Activated gamma-delta T cell (primary cell): ENCODE measurements around the gene LGALS9.
"Not testable (repeated sequence)": the region's sequence is repeated elsewhere in the genome, so short reads cannot be mapped to it uniquely, and the experiment has no call there.

Source experiments
- DNase-seq: peaks from one replicate; lab custom pipeline; 2025; lab: John Stamatoyannopoulos, UW

The LGALS9 gene

DNA sequence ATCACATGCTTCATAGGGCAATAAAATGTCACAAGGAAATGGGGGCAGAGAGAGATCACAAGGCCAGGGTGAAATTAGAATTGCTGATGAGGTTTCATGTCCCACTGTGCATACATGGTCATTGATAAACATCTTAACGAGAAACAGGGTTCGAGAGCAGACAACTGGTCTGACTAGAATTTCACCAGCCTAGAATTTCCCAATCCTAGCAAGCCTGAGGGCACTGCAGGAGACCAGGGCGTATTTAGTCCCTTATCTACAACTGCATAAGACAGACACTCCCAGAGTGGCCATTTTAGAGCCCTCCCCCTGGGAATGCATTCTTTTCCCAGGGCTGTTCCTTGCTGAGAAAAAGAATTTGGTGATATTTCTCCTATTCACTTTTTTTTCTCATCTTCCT, 55.3 kb downstream of the LGALS9 start:
- DNase-seq = not testable (repeated sequence)

DNA sequence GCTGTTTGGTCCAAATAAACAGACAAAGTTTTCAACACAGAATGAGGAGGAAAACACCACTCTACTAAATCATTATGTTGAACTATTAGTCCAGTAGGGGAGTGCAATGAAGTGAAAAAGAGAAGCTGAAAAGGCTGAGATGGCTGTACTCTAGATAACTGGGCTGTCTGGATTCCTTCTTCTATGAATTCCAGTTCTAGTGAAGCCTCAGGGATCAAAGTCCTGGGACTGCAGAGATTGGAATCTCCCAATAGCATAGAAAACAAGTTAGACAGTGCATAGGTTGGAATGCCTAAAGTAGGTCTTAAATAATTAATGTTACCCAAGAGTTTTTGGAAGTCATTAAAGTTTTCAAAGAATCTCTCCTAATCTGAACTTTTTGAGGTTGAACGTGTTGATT, 59.9 kb downstream of the LGALS9 start:
- DNase-seq = no peak

DNA sequence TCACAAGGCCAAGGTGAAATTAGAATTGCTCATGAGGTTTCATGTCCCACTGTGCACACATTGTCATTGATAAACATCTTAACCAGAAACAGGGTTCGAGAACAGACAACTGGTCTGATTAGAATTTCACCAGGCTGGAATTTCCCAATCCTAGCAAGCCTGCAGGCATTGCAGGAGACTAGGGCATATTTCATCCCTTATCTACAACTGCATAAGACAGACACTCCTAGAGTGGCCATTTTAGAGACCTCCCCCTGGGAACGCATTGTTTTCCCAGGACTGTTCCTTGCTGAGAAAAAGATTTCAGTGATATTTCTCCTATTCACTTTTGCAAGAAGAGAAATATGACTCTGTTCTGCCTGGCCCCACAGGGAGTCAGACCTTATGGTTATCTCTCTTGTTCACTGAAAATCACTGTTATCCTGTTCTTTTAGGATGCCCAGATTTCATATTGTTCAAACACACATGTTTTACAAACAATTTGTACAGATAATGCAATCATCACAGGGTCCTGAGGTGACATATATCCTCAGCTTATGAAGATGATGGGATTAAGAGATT, 64.3 kb downstream of the LGALS9 start:
- DNase-seq = not testable (repeated sequence)
